HG02678 (cell line): ENCODE data around the gene FOXP3.

Experiments used
- ATAC-seq: cut with Tn5 transposase; IDR thresholded peaks from one replicate; pipeline ENCODE4 v1.9.1; 2021; ENCODE audit warnings: mild to moderate bottlenecking, moderate library complexity; ENCODE audit not compliant: unreplicated experiment

FOXP3 gene

DNA sequence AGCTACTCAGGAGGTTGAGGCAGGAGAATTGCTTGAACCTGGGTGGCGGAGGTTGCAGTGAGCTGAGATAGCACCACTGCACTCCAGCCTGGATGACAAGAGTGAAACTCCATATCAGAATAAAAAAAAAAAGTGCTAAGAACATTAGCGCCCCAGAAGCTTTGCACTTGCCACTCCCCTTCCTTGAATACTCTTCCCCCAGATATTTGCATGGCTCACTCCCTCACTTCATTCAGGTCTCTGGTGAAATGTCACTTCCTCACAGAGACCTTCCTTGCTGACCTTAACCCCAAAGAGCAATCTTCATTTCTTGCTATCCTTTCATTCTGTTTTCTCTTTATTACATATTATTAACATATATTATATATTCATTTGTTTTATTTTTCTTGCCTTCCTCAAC is 42.6 kb downstream of the FOXP3 start:
- no peak for ATAC-seq

- no peak for ATAC-seq
Observed at GRCh38 chrX:49220100-49220499, 44.4 kb downstream of the FOXP3 start.

- no peak for ATAC-seq
Observed at GRCh38 chrX:49214996-49215526, 49.4 kb downstream of the FOXP3 start.

GRCh38 chrX:49214416-49214815 is 50.1 kb downstream of the FOXP3 start:
- ATAC-seq = no peak

DNA sequence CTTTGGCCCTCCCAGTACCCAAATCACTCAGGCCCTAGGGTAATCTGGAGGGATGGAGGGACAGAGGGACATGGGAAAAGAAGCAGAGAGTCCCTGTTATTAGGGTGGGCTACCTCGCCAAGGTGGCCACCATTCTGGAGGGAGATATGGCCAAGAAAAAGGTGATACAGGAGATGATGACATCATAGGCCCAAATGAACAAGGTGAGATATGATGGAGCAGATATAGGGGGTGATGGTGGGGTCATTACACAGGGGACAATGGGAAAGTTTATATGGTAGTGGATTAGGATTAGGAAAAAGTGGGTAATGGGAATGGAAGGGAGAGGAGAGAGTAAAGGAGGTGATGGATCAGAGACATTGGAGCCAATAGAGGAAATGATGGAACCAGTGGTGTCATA is 51.6 kb downstream of the FOXP3 start:
- no peak for ATAC-seq

DNA sequence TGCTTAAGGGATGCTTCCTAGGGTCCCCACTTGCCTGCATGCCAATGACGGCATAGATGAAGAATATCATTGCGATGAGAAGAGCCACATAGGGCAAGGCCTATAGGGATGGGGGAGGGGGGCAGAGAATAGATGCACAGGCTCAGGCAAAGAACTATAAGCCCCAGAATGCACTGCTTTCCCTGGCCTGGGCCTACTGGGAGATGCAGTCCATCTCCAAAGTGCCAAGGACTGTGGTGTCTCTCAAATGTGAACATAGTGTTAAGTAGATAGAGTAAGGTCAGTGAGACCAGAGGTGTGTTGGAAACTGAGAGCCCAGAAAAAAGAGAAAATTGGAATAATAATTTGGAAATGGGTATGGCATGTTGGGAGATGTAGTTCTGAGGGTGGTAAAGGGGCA is 52.3 kb downstream of the FOXP3 start:
- ATAC-seq = no peak

DNA sequence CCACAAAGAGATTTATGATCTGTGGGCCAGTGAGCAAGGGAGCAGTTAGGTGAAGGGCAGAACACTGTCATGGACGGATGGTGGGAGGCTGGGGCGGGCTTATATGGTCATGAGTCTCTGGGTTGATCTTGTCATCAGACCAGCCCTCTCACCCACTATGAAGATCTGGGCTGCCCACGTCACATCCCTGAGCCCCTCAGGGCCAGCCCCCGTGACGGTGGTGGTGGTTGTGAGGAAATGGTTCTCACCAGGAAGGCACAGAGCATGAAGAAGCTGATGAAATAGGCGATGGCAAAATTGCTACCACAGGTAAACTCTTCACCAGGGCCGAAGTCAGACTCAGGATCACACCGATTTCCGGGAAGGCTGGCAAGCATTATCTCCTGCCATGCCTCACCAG is 53.4 kb downstream of the FOXP3 start:
- no peak for ATAC-seq

GRCh38 chrX:49210406-49210805 is 54.1 kb downstream of the FOXP3 start:
- no peak for ATAC-seq

GRCh38 chrX:49209434-49210251 is 54.9 kb downstream of the FOXP3 start:
- ATAC-seq = no peak

DNA sequence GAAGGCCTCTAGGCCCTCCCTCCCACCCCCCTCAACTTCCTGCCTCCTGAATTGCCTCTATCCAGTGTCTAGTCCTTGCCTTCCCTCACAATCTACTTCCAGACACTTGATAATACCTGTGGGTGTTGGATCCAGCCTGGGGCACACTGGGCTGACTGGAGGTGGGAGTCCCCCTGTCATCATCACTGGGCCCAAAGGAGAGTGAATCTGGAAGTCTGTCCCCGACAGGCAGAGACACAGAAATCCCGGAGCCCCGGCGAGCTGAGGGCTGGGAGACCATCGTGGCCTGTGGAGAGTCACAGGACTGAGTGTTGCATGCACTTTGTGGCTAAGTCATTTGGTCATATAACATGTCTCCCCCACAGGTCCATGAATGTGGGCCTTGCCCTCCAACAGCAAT is 56.1 kb downstream of the FOXP3 start:
- no peak for ATAC-seq

DNA sequence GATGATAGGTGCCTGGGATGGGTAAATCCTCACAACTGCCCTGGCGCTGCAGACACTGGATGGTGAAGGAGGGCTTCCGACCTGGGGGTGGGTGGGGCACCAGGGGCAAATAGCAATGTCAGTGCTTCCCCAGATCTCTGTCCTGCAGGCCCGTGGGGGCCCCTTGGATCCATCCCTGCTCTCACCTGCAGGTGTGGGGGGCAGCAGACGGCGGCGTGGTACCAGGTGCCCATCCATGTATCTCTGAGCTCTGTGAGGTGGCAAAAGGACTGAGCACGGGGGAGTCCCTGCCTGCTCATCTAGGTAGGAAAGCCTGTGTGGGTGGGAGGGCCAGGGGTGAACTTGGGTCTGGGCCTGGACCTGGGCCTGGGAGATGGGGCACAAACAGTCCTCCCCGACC is 58.0 kb downstream of the FOXP3 start:
- no peak for ATAC-seq

- no peak for ATAC-seq
Observed at GRCh38 chrX:49205443-49205842, 59.1 kb downstream of the FOXP3 start.

- ATAC-seq = no peak
Observed at GRCh38 chrX:49204709-49205108, 59.8 kb downstream of the FOXP3 start.

GRCh38 chrX:49204017-49204416 is 60.5 kb downstream of the FOXP3 start:
- no peak for ATAC-seq

DNA sequence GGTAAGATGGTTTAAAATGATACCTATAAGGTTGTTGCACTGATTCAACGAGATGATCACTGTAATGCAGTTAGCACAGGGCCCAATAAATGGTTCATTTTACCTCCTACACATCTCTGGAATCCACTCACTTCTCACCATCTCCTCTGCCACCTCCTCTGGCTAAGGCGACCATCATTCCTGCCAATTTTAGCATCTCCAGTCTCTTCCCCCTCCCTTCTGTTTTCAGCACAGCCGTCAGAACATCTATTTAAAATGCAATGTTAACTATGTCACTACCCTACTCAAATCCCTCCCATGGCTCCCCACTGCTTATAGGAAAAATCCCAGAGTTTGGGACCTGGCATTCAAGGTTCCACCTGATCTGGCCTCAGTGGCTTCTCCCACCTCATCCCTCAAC is 61.0 kb downstream of the FOXP3 start:
- no peak for ATAC-seq

GRCh38 chrX:49202022-49202421 is 62.5 kb downstream of the FOXP3 start:
- ATAC-seq = no peak
